ENCODE data around the gene SCGB1D1.

The SCGB1D1 gene

GRCh38 chr11:62190011-62190410, at the start of gene SCGB1D1:
SCGB1D1 (plus strand) TSS chr11:62190216; CDS start chr11:62190285, 69 bp downstream.
- Histone ChIP-seq H3K27me3 (ENCODE audit: control insufficient read depth in 5 of 5, insufficient read depth in 4 of 5, low read length in 5 of 5) (peaks cover 12 to 23% (median 14%) of the 10 kb centered on the region in 5 donors), H3K9me3 (ENCODE audit: control insufficient read depth in 5 of 5, low read length in 5 of 5) (no peaks in the 10 kb centered on the region), H3K9ac (ENCODE audit: low read length in 5 of 5) (no peak within 1 kb of the TSS), H3K4me3 (ENCODE audit: low read depth in 1 of 5, low read length in 5 of 5) (no peak within 1 kb of the TSS), H3K4me1 (ENCODE audit: control insufficient read depth in 5 of 5, insufficient read depth in 5 of 5, low read length in 5 of 5) (no peaks in the 10 kb centered on the region), H3K27ac (ENCODE audit: low read depth, low read length) (no peak within 1 kb of the TSS), H3K36me3 (ENCODE audit: control insufficient read depth in 5 of 5, insufficient read depth in 5 of 5, low read length in 5 of 5) (no peaks in the 10 kb centered on the region)

GRCh38 chr11:62140304-62141110, 49.5 kb upstream of the SCGB1D1 start:
- H3K9me3 ChIP-seq (ENCODE audit: control insufficient read depth in 5 of 5, low read length in 5 of 5): no peaks in the 10 kb centered on the region
- no peak overlapping the region for H3K9ac ChIP-seq (ENCODE audit: low read length in 5 of 5)

GRCh38 chr11:62141111-62142042, 48.6 kb upstream of the SCGB1D1 start:
- no peak overlapping the region for H3K27ac ChIP-seq (ENCODE audit: low read depth, low read length)
- H3K9me3 ChIP-seq (ENCODE audit: control insufficient read depth in 5 of 5, low read length in 5 of 5): no peaks in the 10 kb centered on the region
- H3K36me3 ChIP-seq (ENCODE audit: control insufficient read depth in 5 of 5, insufficient read depth in 5 of 5, low read length in 5 of 5): peaks cover 0 to 85% (median 58%) of the 10 kb centered on the region in 5 donors
- peaks cover 0 to 9% (median 0%) of the 10 kb centered on the region in 5 donors for H3K4me1 ChIP-seq (ENCODE audit: control insufficient read depth in 5 of 5, insufficient read depth in 5 of 5, low read length in 5 of 5)
- no peak overlapping the region for H3K9ac ChIP-seq (ENCODE audit: low read length in 5 of 5)
- no peaks in the 10 kb centered on the region for H3K27me3 ChIP-seq (ENCODE audit: control insufficient read depth in 5 of 5, insufficient read depth in 4 of 5, low read length in 5 of 5)
- no peak overlapping the region for H3K4me3 ChIP-seq (ENCODE audit: low read depth in 1 of 5, low read length in 5 of 5)

More at GRCh38 chr11:62140304-62141110, 49.5 kb upstream of the SCGB1D1 start:
- H3K4me3 ChIP-seq (ENCODE audit: low read depth in 1 of 5, low read length in 5 of 5): no peak overlapping the region
- H3K4me1 ChIP-seq (ENCODE audit: control insufficient read depth in 5 of 5, insufficient read depth in 5 of 5, low read length in 5 of 5): peaks cover 0 to 9% (median 0%) of the 10 kb centered on the region in 5 donors
- no peak overlapping the region for H3K27ac ChIP-seq (ENCODE audit: low read depth, low read length)
- peaks cover 0 to 76% (median 51%) of the 10 kb centered on the region in 5 donors for H3K36me3 ChIP-seq (ENCODE audit: control insufficient read depth in 5 of 5, insufficient read depth in 5 of 5, low read length in 5 of 5)
- no peaks in the 10 kb centered on the region for H3K27me3 ChIP-seq (ENCODE audit: control insufficient read depth in 5 of 5, insufficient read depth in 4 of 5, low read length in 5 of 5)

- no peak overlapping the region for H3K27ac ChIP-seq (ENCODE audit: low read depth, low read length)
- H3K4me3 ChIP-seq (ENCODE audit: low read depth in 1 of 5, low read length in 5 of 5): no peak overlapping the region
- H3K9ac ChIP-seq (ENCODE audit: low read length in 5 of 5): no peak overlapping the region
- no peaks in the 10 kb centered on the region for H3K27me3 ChIP-seq (ENCODE audit: control insufficient read depth in 5 of 5, insufficient read depth in 4 of 5, low read length in 5 of 5)
- H3K36me3 ChIP-seq (ENCODE audit: control insufficient read depth in 5 of 5, insufficient read depth in 5 of 5, low read length in 5 of 5): peaks cover 0 to 91% (median 63%) of the 10 kb centered on the region in 5 donors
- no peaks in the 10 kb centered on the region for H3K9me3 ChIP-seq (ENCODE audit: control insufficient read depth in 5 of 5, low read length in 5 of 5)
- peaks cover 0 to 9% (median 0%) of the 10 kb centered on the region in 5 donors for H3K4me1 ChIP-seq (ENCODE audit: control insufficient read depth in 5 of 5, insufficient read depth in 5 of 5, low read length in 5 of 5)
Measured at GRCh38 chr11:62142043-62142375, 48.0 kb upstream of the SCGB1D1 start.

GRCh38 chr11:62142921-62143320, 47.1 kb upstream of the SCGB1D1 start:
- peaks cover 0 to 95% (median 72%) of the 10 kb centered on the region in 5 donors for H3K36me3 ChIP-seq (ENCODE audit: control insufficient read depth in 5 of 5, insufficient read depth in 5 of 5, low read length in 5 of 5)
- peaks cover 0 to 9% (median 0%) of the 10 kb centered on the region in 5 donors for H3K4me1 ChIP-seq (ENCODE audit: control insufficient read depth in 5 of 5, insufficient read depth in 5 of 5, low read length in 5 of 5)
- H3K4me3 ChIP-seq (ENCODE audit: low read depth in 1 of 5, low read length in 5 of 5): no peak overlapping the region
- H3K9me3 ChIP-seq (ENCODE audit: control insufficient read depth in 5 of 5, low read length in 5 of 5): no peaks in the 10 kb centered on the region
- H3K9ac ChIP-seq (ENCODE audit: low read length in 5 of 5): no peak overlapping the region
- H3K27me3 ChIP-seq (ENCODE audit: control insufficient read depth in 5 of 5, insufficient read depth in 4 of 5, low read length in 5 of 5): no peaks in the 10 kb centered on the region
- H3K27ac ChIP-seq (ENCODE audit: low read depth, low read length): no peak overlapping the region

GRCh38 chr11:62143727-62144126, 46.3 kb upstream of the SCGB1D1 start:
- H3K27ac ChIP-seq (ENCODE audit: low read depth, low read length): no peak overlapping the region
- peaks cover 0 to 95% (median 73%) of the 10 kb centered on the region in 5 donors for H3K36me3 ChIP-seq (ENCODE audit: control insufficient read depth in 5 of 5, insufficient read depth in 5 of 5, low read length in 5 of 5)
- H3K4me3 ChIP-seq (ENCODE audit: low read depth in 1 of 5, low read length in 5 of 5): no peak overlapping the region
- H3K9me3 ChIP-seq (ENCODE audit: control insufficient read depth in 5 of 5, low read length in 5 of 5): no peaks in the 10 kb centered on the region
- H3K9ac ChIP-seq (ENCODE audit: low read length in 5 of 5): no peak overlapping the region
- H3K27me3 ChIP-seq (ENCODE audit: control insufficient read depth in 5 of 5, insufficient read depth in 4 of 5, low read length in 5 of 5): no peaks in the 10 kb centered on the region
- peaks cover 0 to 9% (median 0%) of the 10 kb centered on the region in 5 donors for H3K4me1 ChIP-seq (ENCODE audit: control insufficient read depth in 5 of 5, insufficient read depth in 5 of 5, low read length in 5 of 5)

- Histone ChIP-seq H3K4me1 (ENCODE audit: control insufficient read depth in 5 of 5, insufficient read depth in 5 of 5, low read length in 5 of 5) (peaks cover 0 to 9% (median 0%) of the 10 kb centered on the region in 5 donors), H3K4me3 (ENCODE audit: low read depth in 1 of 5, low read length in 5 of 5) (no peak overlapping the region), H3K36me3 (ENCODE audit: control insufficient read depth in 5 of 5, insufficient read depth in 5 of 5, low read length in 5 of 5) (peaks cover 4 to 95% (median 70%) of the 10 kb centered on the region in 5 donors), H3K9me3 (ENCODE audit: control insufficient read depth in 5 of 5, low read length in 5 of 5) (no peaks in the 10 kb centered on the region), H3K9ac (ENCODE audit: low read length in 5 of 5) (no peak overlapping the region), H3K27ac (ENCODE audit: low read depth, low read length) (no peak overlapping the region), H3K27me3 (ENCODE audit: control insufficient read depth in 5 of 5, insufficient read depth in 4 of 5, low read length in 5 of 5) (no peaks in the 10 kb centered on the region)
Measured at GRCh38 chr11:62144641-62145255, 45.3 kb upstream of the SCGB1D1 start.

GRCh38 chr11:62145261-62145871, 44.6 kb upstream of the SCGB1D1 start:
- H3K4me3 ChIP-seq (ENCODE audit: low read depth in 1 of 5, low read length in 5 of 5): no peak overlapping the region
- H3K27ac ChIP-seq (ENCODE audit: low read depth, low read length): no peak overlapping the region
- H3K9ac ChIP-seq (ENCODE audit: low read length in 5 of 5): no peak overlapping the region
- H3K27me3 ChIP-seq (ENCODE audit: control insufficient read depth in 5 of 5, insufficient read depth in 4 of 5, low read length in 5 of 5): no peaks in the 10 kb centered on the region
- peaks cover 4 to 95% (median 70%) of the 10 kb centered on the region in 5 donors for H3K36me3 ChIP-seq (ENCODE audit: control insufficient read depth in 5 of 5, insufficient read depth in 5 of 5, low read length in 5 of 5)
- H3K4me1 ChIP-seq (ENCODE audit: control insufficient read depth in 5 of 5, insufficient read depth in 5 of 5, low read length in 5 of 5): peaks cover 0 to 9% (median 0%) of the 10 kb centered on the region in 5 donors
- H3K9me3 ChIP-seq (ENCODE audit: control insufficient read depth in 5 of 5, low read length in 5 of 5): no peaks in the 10 kb centered on the region

- H3K4me3 ChIP-seq (ENCODE audit: low read depth in 1 of 5, low read length in 5 of 5): no peak overlapping the region
- peaks cover 4 to 95% (median 70%) of the 10 kb centered on the region in 5 donors for H3K36me3 ChIP-seq (ENCODE audit: control insufficient read depth in 5 of 5, insufficient read depth in 5 of 5, low read length in 5 of 5)
- peaks cover 0 to 9% (median 0%) of the 10 kb centered on the region in 5 donors for H3K4me1 ChIP-seq (ENCODE audit: control insufficient read depth in 5 of 5, insufficient read depth in 5 of 5, low read length in 5 of 5)
- H3K9me3 ChIP-seq (ENCODE audit: control insufficient read depth in 5 of 5, low read length in 5 of 5): no peaks in the 10 kb centered on the region
- H3K9ac ChIP-seq (ENCODE audit: low read length in 5 of 5): no peak overlapping the region
- H3K27ac ChIP-seq (ENCODE audit: low read depth, low read length): no peak overlapping the region
- no peaks in the 10 kb centered on the region for H3K27me3 ChIP-seq (ENCODE audit: control insufficient read depth in 5 of 5, insufficient read depth in 4 of 5, low read length in 5 of 5)
Measured at GRCh38 chr11:62146476-62147200, 43.4 kb upstream of the SCGB1D1 start.

Data from subcutaneous abdominal adipose tissue (tissue), 5 donors.